ENCODE results near the gene CES2.

DNA sequence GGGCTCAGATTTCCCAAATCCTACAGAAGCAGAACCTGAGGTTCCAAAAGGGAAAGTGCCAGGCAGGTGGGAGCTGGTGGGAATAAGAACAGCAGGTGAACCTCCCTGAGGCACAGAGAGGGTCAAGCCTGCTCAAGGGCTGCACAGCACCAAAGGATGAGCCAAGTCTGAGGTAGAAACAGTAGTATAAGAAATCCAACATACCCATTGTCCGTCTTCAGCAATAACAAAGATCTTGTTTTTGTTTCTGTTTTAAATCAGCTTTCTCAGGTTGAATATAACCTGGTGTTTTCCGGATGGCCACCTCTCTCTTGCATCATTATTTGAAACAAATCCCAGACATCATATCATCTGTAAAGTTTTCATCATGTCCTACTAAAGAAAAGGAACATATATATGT, 15.1 kb downstream of the CES2 start:
- TF ChIP-seq CTCF (IDR thresholded peaks at IDR 0.05; ENCODE audit: low read length) (no peak), EZH2 (IDR thresholded peaks at IDR 0.05; ENCODE audit: borderline replicate concordance, low read length) (no peak)
